Astrocyte (in vitro differentiated cells and primary cell): ENCODE results near the gene KIR3DL3. TPM values are rescaled to one million over a fixed set of nuclear protein-coding genes. Genes with fewer than 3 reads are reported as not detected.
"Not testable (repeated sequence)": the region's sequence is repeated elsewhere in the genome, so short reads cannot be mapped to it uniquely, and the experiment has no call there.

Experiments used
- DNase-seq: peaks from one replicate; pipeline ENCODE4 v3.0.0-alpha.2; 2010; ENCODE audit warnings: low read depth
- FAIRE-seq: peaks from 2 replicates; lab custom pipeline; 2011; peaks lifted over from hg19 to GRCh38; lab: Jason Lieb, UNC
- H2AFZ ChIP-seq: 2 replicates; pipeline ENCODE4 v1.6.0; 2012; ENCODE audit warnings: low read depth, low read length, inconsistent platforms
- H3K27ac ChIP-seq: 2 replicates; pipeline ENCODE4 v1.5.1; 2011; ENCODE audit warnings: low read depth, low read length, inconsistent platforms
- H3K27me3 ChIP-seq: 2 replicates; pipeline ENCODE4 v1.6.0; 2011; ENCODE audit warnings: low read length, inconsistent platforms; ENCODE audit not compliant: insufficient read depth
- H3K36me3 ChIP-seq: 2 replicates; pipeline ENCODE4 v1.5.1; 2011; ENCODE audit warnings: low read length, inconsistent platforms; ENCODE audit not compliant: insufficient read depth
- H3K4me1 ChIP-seq: 2 replicates; pipeline ENCODE4 v1.5.1; 2011; ENCODE audit warnings: low read length, inconsistent platforms; ENCODE audit not compliant: insufficient read depth
- H3K4me2 ChIP-seq: 2 replicates; pipeline ENCODE4 v1.6.0; 2012; ENCODE audit warnings: low read length, inconsistent platforms
- H3K4me3 ChIP-seq: 2 replicates; pipeline ENCODE4 v1.5.1; 2011; ENCODE audit warnings: low read depth, mild to moderate bottlenecking, low read length, inconsistent platforms; ENCODE audit not compliant: insufficient read depth
- H3K79me2 ChIP-seq: 2 replicates; pipeline ENCODE4 v1.6.0; 2012; ENCODE audit warnings: mild to moderate bottlenecking, low read length, inconsistent platforms; ENCODE audit not compliant: insufficient read depth
- H3K9ac ChIP-seq: 2 replicates; pipeline ENCODE4 v1.6.0; 2012; ENCODE audit warnings: mild to moderate bottlenecking, low read length, inconsistent platforms
- H3K9me3 ChIP-seq: 2 replicates; pipeline ENCODE4 v1.5.1; 2012; ENCODE audit warnings: low read depth, mild to moderate bottlenecking, low read length, inconsistent platforms; ENCODE audit not compliant: insufficient read depth
- H4K20me1 ChIP-seq: 2 replicates; pipeline ENCODE4 v1.6.0; 2012; ENCODE audit warnings: low read length, inconsistent platforms; ENCODE audit not compliant: insufficient read depth
- H3K27ac Mint-ChIP-seq: one replicate; pipeline ENCODE4 v1.8.0; 2021; ENCODE audit warnings: mild to moderate bottlenecking, mixed read lengths; ENCODE audit not compliant: unreplicated experiment
- H3K27me3 Mint-ChIP-seq: one replicate; pipeline ENCODE4 v1.8.0; 2021; ENCODE audit warnings: low read depth, mixed read lengths; ENCODE audit not compliant: unreplicated experiment
- H3K36me3 Mint-ChIP-seq: one replicate; pipeline ENCODE4 v1.8.0; 2021; ENCODE audit warnings: low read depth, mixed read lengths; ENCODE audit not compliant: unreplicated experiment
- H3K4me1 Mint-ChIP-seq: one replicate; pipeline ENCODE4 v1.8.0; 2021; ENCODE audit warnings: low read depth, mixed read lengths; ENCODE audit not compliant: unreplicated experiment
- H3K4me3 Mint-ChIP-seq: one replicate; pipeline ENCODE4 v1.8.0; 2021; ENCODE audit warnings: mild to moderate bottlenecking, moderate library complexity, mixed read lengths; ENCODE audit not compliant: unreplicated experiment
- H3K9me3 Mint-ChIP-seq: one replicate; pipeline ENCODE4 v1.8.0; 2021; ENCODE audit warnings: mild to moderate bottlenecking, mixed read lengths; ENCODE audit not compliant: unreplicated experiment
- CTCF ChIP-seq: IDR thresholded peaks from 2 replicates; pipeline ENCODE4 v1.5.1; 2011; ENCODE audit warnings: low read depth, mild to moderate bottlenecking, inconsistent platforms, low read length, moderate library complexity; ENCODE audit not compliant: insufficient read depth
- EZH2 ChIP-seq: IDR thresholded peaks from 2 replicates; pipeline ENCODE4 v1.6.1; 2012; ENCODE audit warnings: mild to moderate bottlenecking, low read length, inconsistent platforms; ENCODE audit not compliant: insufficient read depth
- total RNA-seq: library from RNA; stranded (reverse); gene quantifications from 2 replicates; pipeline ENCODE4 v1.2.1, GENCODE V29; 2021

Gene KIR3DL3
- total RNA-seq, 1 donor from 2014 or later: not detected

- TF ChIP-seq CTCF (no peak), EZH2 (no peak)
- FAIRE-seq (no peak), DNase-seq (no peak)
- H3K9ac ChIP-seq: no peak overlapping the region
- no peaks in the 10 kb centered on the region for H4K20me1 ChIP-seq
- no peak overlapping the region for H3K4me3 ChIP-seq
- H3K4me1 ChIP-seq: no peaks in the 10 kb centered on the region
- no peak overlapping the region for H3K27ac ChIP-seq
- H2AFZ ChIP-seq: no peak overlapping the region
- H3K9me3 ChIP-seq: peaks cover 12% of the 10 kb centered on the region
- no peaks in the 10 kb centered on the region for H3K4me1 Mint-ChIP-seq
- no peak overlapping the region for H3K4me3 Mint-ChIP-seq
- no peaks in the 10 kb centered on the region for H3K27me3 ChIP-seq
- H3K36me3 Mint-ChIP-seq: no peaks in the 10 kb centered on the region
- H3K27me3 Mint-ChIP-seq: no peaks in the 10 kb centered on the region
- H3K4me2 ChIP-seq: no peak overlapping the region
- peaks cover 5% of the 10 kb centered on the region for H3K9me3 Mint-ChIP-seq
- no peak overlapping the region for H3K27ac Mint-ChIP-seq
- no peaks in the 10 kb centered on the region for H3K79me2 ChIP-seq
- H3K36me3 ChIP-seq: no peaks in the 10 kb centered on the region
Measured at GRCh38 chr19:54709212-54709948, 14.9 kb upstream of the KIR3DL3 start.

DNA sequence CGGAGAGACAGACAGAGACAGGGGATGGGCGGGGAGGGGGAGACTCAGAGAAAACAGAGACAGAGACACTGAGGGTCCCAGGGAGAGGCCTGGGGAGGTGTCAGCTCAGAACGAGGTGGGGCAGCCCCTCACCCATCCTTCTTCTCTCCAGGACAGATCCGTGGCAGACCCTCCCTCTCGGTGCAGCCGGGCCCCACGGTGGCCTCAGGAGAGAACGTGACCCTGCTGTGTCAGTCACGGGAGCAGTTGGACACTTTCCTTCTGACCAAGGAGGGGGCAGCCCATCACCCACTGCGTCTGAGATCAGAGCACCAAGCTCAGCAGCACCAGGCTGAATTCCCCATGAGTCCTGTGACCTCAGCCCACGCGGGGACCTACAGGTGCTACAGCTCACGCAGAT, 14.3 kb upstream of the KIR3DL3 start:
- not testable (repeated sequence) for H3K4me3 ChIP-seq, H3K79me2 ChIP-seq, H3K4me1 Mint-ChIP-seq, H2AFZ ChIP-seq, H3K4me2 ChIP-seq, H3K9ac ChIP-seq, H3K4me1 ChIP-seq, H3K36me3 ChIP-seq, H3K27ac Mint-ChIP-seq, H3K4me3 Mint-ChIP-seq, H3K27ac ChIP-seq, FAIRE-seq, H3K27me3 Mint-ChIP-seq, H4K20me1 ChIP-seq, H3K27me3 ChIP-seq, H3K36me3 Mint-ChIP-seq, DNase-seq, H3K9me3 Mint-ChIP-seq
- peaks cover 12% of the 10 kb centered on the region for H3K9me3 ChIP-seq

- Histone ChIP-seq H3K4me1 (no peaks in the 10 kb centered on the region), H3K9ac (no peak overlapping the region), H3K36me3 (no peaks in the 10 kb centered on the region), H3K4me2 (no peak overlapping the region), H3K27me3 (no peaks in the 10 kb centered on the region), H3K9me3 (peaks cover 3% of the 10 kb centered on the region), H3K4me3 (no peak overlapping the region), H2AFZ (no peak overlapping the region), H3K27ac (no peak overlapping the region), H4K20me1 (no peaks in the 10 kb centered on the region), H3K79me2 (no peaks in the 10 kb centered on the region)
- Mint-ChIP-seq H3K27ac (no peak overlapping the region), H3K27me3 (no peaks in the 10 kb centered on the region), H3K4me3 (no peak overlapping the region), H3K4me1 (no peaks in the 10 kb centered on the region), H3K9me3 (peaks cover 30% of the 10 kb centered on the region), H3K36me3 (no peaks in the 10 kb centered on the region)
- FAIRE-seq (no peak), DNase-seq (no peak)
- TF ChIP-seq EZH2 (no peak), CTCF (no peak)
Measured at GRCh38 chr19:54724644-54725043, 402 bp downstream of the KIR3DL3 start.
